Measurements from ENCODE around the gene ATP5MC3. TPM values are rescaled to one million over a fixed set of nuclear protein-coding genes. Genes with fewer than 3 reads are reported as not detected.
A peak's percentile ranks its signal among the peaks of the same experiment; 100 is the strongest.

The ATP5MC3 gene
- total RNA-seq, 2 experiments from 2014 or later: 161 to 371 TPM

DNA sequence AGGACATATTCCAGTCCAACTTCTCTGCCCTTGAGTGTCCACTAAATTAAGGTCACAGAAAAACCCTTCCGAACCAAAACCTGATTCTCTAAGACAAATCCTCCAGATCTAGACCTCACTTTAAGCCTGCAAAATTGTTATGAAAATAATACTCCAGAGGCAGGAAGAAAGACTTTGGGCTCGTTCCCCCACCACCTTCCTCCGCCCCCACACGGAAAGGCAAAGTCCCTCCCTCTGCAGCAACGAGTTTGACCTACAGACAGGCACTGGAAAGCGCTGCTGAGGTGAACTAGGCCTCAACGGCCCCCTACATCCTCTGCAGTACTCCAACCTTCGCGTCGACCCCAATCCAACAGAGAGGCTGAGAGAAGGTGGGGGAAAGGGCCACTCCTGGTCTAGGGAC lies 808 bp downstream of the ATP5MC3 start:
- H3K4me2 ChIP-seq (ENCODE audit: low read length): peak overlapping the region; percentile 93

DNA sequence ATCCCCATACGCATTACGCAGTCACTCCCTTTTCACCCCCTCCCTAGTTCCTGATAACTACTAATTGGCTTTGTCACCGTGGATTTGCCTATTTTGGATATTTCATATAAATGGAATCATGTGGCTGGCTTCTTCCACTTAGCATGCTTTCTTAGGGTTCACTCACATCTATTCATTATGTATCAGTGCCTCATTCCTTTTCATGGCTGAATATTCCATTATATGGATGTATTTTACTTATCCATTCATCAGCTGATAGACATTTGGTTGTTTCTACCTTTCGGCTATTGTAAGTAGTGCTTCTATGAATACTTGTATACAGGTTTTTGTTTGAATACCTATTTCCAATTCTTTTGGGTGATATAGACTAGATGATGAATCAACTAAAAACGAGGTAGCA lies 4.9 kb downstream of the ATP5MC3 start:
- TF ChIP-seq, protein P1, sequence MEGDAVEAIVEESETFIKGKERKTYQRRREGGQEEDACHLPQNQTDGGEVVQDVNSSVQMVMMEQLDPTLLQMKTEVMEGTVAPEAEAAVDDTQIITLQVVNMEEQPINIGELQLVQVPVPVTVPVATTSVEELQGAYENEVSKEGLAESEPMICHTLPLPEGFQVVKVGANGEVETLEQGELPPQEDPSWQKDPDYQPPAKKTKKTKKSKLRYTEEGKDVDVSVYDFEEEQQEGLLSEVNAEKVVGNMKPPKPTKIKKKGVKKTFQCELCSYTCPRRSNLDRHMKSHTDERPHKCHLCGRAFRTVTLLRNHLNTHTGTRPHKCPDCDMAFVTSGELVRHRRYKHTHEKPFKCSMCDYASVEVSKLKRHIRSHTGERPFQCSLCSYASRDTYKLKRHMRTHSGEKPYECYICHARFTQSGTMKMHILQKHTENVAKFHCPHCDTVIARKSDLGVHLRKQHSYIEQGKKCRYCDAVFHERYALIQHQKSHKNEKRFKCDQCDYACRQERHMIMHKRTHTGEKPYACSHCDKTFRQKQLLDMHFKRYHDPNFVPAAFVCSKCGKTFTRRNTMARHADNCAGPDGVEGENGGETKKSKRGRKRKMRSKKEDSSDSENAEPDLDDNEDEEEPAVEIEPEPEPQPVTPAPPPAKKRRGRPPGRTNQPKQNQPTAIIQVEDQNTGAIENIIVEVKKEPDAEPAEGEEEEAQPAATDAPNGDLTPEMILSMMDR (conservative IDR thresholded peaks at IDR 0.05; ENCODE audit: low read length): no peak
- no peak for TF ChIP-seq EZH2phosphoT487 (IDR thresholded peaks at IDR 0.05; ENCODE audit: borderline replicate concordance, low read depth, low read length)
- Histone ChIP-seq H3K27ac (ENCODE audit: low read depth, low read length, poor library complexity, severe bottlenecking) (no peak overlapping the region), H3K36me3 (ENCODE audit: insufficient read depth, low read length) (peaks cover 92% of the 10 kb centered on the region), H3K4me3 (ENCODE audit: low read depth, low read length, poor library complexity, severe bottlenecking) (no peak overlapping the region), H3K4me1 (ENCODE audit: insufficient read depth, low read length, poor library complexity, severe bottlenecking) (peaks cover 21% of the 10 kb centered on the region), H3K4me2 (ENCODE audit: low read length) (no peak overlapping the region), H3K9me2 (ENCODE audit: insufficient read depth, low read length) (no peaks in the 10 kb centered on the region), H2AFZ (ENCODE audit: low read length) (no peak overlapping the region), H3K79me2 (ENCODE audit: insufficient read depth, low read depth, low read length) (peaks cover 49% of the 10 kb centered on the region), H3K9me3 (ENCODE audit: low read length) (no peaks in the 10 kb centered on the region), H4K20me1 (ENCODE audit: insufficient read depth, low read length) (peaks cover 45% of the 10 kb centered on the region)
- ChIA-PET CTCF (ENCODE audit: unreplicated experiment) (no interaction called here), POLR2A (interaction anchor here (1.6 to 4.3 kb wide), 2 partner anchors 8 to 38 kb away, joined by 6 to 38 read pairs; partner anchors contain the start of gene ATF2)
- intact Hi-C loops (cut with micrococcal nuclease; ENCODE audit: unreplicated experiment): no loop called here
- no TSS peak for BruUV-seq (replicated peaks)
- DNase-seq (ENCODE audit: low spot score): no peak

More for the DNA sequence above, 808 bp downstream of the ATP5MC3 start:
- Histone ChIP-seq H2AFZ (ENCODE audit: low read length) (no peak overlapping the region), H3K36me3 (ENCODE audit: insufficient read depth, low read length) (peaks cover 54% of the 10 kb centered on the region), H3K4me3 (ENCODE audit: low read depth, low read length, poor library complexity, severe bottlenecking) (peak overlapping the region; percentile 85), H3K9me2 (ENCODE audit: insufficient read depth, low read length) (no peaks in the 10 kb centered on the region), H3K4me1 (ENCODE audit: insufficient read depth, low read length, poor library complexity, severe bottlenecking) (peaks cover 31% of the 10 kb centered on the region), H3K79me2 (ENCODE audit: insufficient read depth, low read depth, low read length) (peaks cover 49% of the 10 kb centered on the region), H3K27ac (ENCODE audit: low read depth, low read length, poor library complexity, severe bottlenecking) (peak overlapping the region; percentile 67), H4K20me1 (ENCODE audit: insufficient read depth, low read length) (peaks cover 39% of the 10 kb centered on the region), H3K9me3 (ENCODE audit: low read length) (no peaks in the 10 kb centered on the region)
- BruUV-seq (replicated peaks): no TSS peak
- TF ChIP-seq EZH2phosphoT487 (IDR thresholded peaks at IDR 0.05; ENCODE audit: borderline replicate concordance, low read depth, low read length): no peak
- TF ChIP-seq, protein P1 (conservative IDR thresholded peaks at IDR 0.05; ENCODE audit: low read length): no peak
- intact Hi-C loops (cut with micrococcal nuclease; ENCODE audit: unreplicated experiment): loop anchor here (1.0 to 10.0 kb wide), 4 partner anchors 12 to 824 kb away; partner anchors contain the start of genes ATF2 and LNPK
- CTCF ChIA-PET (ENCODE audit: unreplicated experiment): no interaction called here
- POLR2A ChIA-PET: interaction anchor here (4.3 kb wide), 1 partner anchor 12 kb away, joined by 38 read pairs; the partner anchor contains the start of gene ATF2
- DNase-seq (ENCODE audit: low spot score): peak; percentile 71

GRCh38 chr2:175175896-175176295 lies 5.6 kb downstream of the ATP5MC3 start:
- Histone ChIP-seq H2AFZ (ENCODE audit: low read length) (no peak overlapping the region), H3K9me3 (ENCODE audit: low read length) (no peaks in the 10 kb centered on the region), H3K79me2 (ENCODE audit: insufficient read depth, low read depth, low read length) (peaks cover 43% of the 10 kb centered on the region), H3K27ac (ENCODE audit: low read depth, low read length, poor library complexity, severe bottlenecking) (no peak overlapping the region), H4K20me1 (ENCODE audit: insufficient read depth, low read length) (peaks cover 45% of the 10 kb centered on the region), H3K4me3 (ENCODE audit: low read depth, low read length, poor library complexity, severe bottlenecking) (no peak overlapping the region), H3K9me2 (ENCODE audit: insufficient read depth, low read length) (no peaks in the 10 kb centered on the region), H3K4me2 (ENCODE audit: low read length) (no peak overlapping the region), H3K36me3 (ENCODE audit: insufficient read depth, low read length) (peaks cover 89% of the 10 kb centered on the region), H3K4me1 (ENCODE audit: insufficient read depth, low read length, poor library complexity, severe bottlenecking) (peaks cover 21% of the 10 kb centered on the region)
- no TSS peak for BruUV-seq (replicated peaks)
- no peak for TF ChIP-seq EZH2phosphoT487 (IDR thresholded peaks at IDR 0.05; ENCODE audit: borderline replicate concordance, low read depth, low read length)
- TF ChIP-seq, protein P1 (conservative IDR thresholded peaks at IDR 0.05; ENCODE audit: low read length): no peak
- DNase-seq (ENCODE audit: low spot score): no peak
- intact Hi-C loops (cut with micrococcal nuclease; ENCODE audit: unreplicated experiment): no loop called here
- ChIA-PET POLR2A (interaction anchor here (1.6 kb wide), 1 partner anchor 38 kb away, joined by 6 read pairs; no protein-coding TSS in a partner anchor), CTCF (ENCODE audit: unreplicated experiment) (no interaction called here)

Data from OCI-LY7 (cell line).